Uterus (tissue), 4 donors: ENCODE data around the gene LGALS14. TPM values are rescaled to one million over a fixed set of nuclear protein-coding genes. Genes with fewer than 3 reads are reported as not detected.

ENCODE experiments used
- DNase-seq, 2 donors: peaks; one replicate each; pipeline ENCODE4 v3.0.0-alpha.2; 2019 to 2020
- H3K27ac ChIP-seq, 2 donors: fragments of 200-600 bp; sonication (generic); 1 replicate in 1 of 2; 2 replicates in 1 of 2; pipeline ENCODE4 v1.5.1; 2016 to 2018
- H3K27me3 ChIP-seq, 2 donors: fragments of 200-600 bp; sonication (generic); one replicate each; pipeline ENCODE4 v1.5.1; 2018 to 2019; ENCODE audit warnings: control low read depth in 1 of 2
- H3K36me3 ChIP-seq, 2 donors: fragments of 200-600 bp; sonication (generic); one replicate each; pipeline ENCODE4 v1.5.1; 2019; ENCODE audit warnings: control low read depth in 1 of 2
- H3K4me1 ChIP-seq, 2 donors: fragments of 200-600 bp; sonication (generic); one replicate each; pipeline ENCODE4 v1.5.1; 2018 to 2019; ENCODE audit warnings: control low read depth in 1 of 2
- H3K4me3 ChIP-seq, 2 donors: fragments of 200-600 bp; sonication (generic); 1 replicate in 1 of 2; 2 replicates in 1 of 2; pipeline ENCODE4 v1.5.1; 2018 to 2019; ENCODE audit warnings: mild to moderate bottlenecking in 1 of 2
- H3K9me3 ChIP-seq, 2 donors: fragments of 200-600 bp; sonication (generic); one replicate each; pipeline ENCODE4 v1.5.1; 2019; ENCODE audit warnings: control low read depth in 1 of 2
- CTCF ChIP-seq, 4 experiments: fragments of 200-600 bp in 2 of 4; fragments of 450-650 bp in 2 of 4; sonication (generic) in 2 of 4; IDR thresholded peaks; one replicate each; pipeline ENCODE4 v1.5.1; 2016 to 2019; ENCODE audit warnings: antibody characterized with exemption in 4 of 4, mild to moderate bottlenecking in 2 of 4, moderate library complexity in 1 of 4
- POLR2A ChIP-seq, 2 donors: fragments of 450-650 bp; IDR thresholded peaks; one replicate each; pipeline ENCODE4 v1.6.1; 2016; ENCODE audit warnings: antibody characterized with exemption in 2 of 2, mild to moderate bottlenecking in 1 of 2, moderate library complexity in 1 of 2
- intact Hi-C: fragments of 100-400 bp; cut with DNase I; formaldehyde crosslinking; loops from one replicate; pipeline ENCODE4 v1.15.1; 2023; ENCODE audit warnings: low total_unique reads
- total RNA-seq, 4 donors: library from RNA; depleted of rRNA in 3 of 4; stranded (reverse); fragments of >200 nt in 3 of 4; gene quantifications; one replicate each; pipeline versions ENCODE4 v1.1.0 to v1.2.4, GENCODE V29; 2014 to 2023
- donor health status: DM: yes; HTN: yes; CAD: no.

The LGALS14 gene
- total RNA-seq, 4 donors from 2014 or later: not detected

GRCh38 chr19:39677961-39678889 is 26.1 kb upstream of the LGALS14 start:
- no peaks in the 10 kb centered on the region for H3K9me3 ChIP-seq
- no peaks in the 10 kb centered on the region for H3K4me1 ChIP-seq
- no peaks in the 10 kb centered on the region for H3K27me3 ChIP-seq
- TF ChIP-seq POLR2A (IDR thresholded peaks at IDR 0.05): no peak
- TF ChIP-seq CTCF (IDR thresholded peaks at IDR 0.05): no peak
- no peak overlapping the region for H3K4me3 ChIP-seq
- no peak overlapping the region for H3K27ac ChIP-seq
- no peaks in the 10 kb centered on the region for H3K36me3 ChIP-seq
- no peak for DNase-seq
- intact Hi-C loops: no loop called here

- intact Hi-C loops: no loop called here
- no peak overlapping the region for H3K4me3 ChIP-seq
- no peak for TF ChIP-seq CTCF (IDR thresholded peaks at IDR 0.05)
- TF ChIP-seq POLR2A (IDR thresholded peaks at IDR 0.05): no peak
- H3K27ac ChIP-seq: no peak overlapping the region
- no peaks in the 10 kb centered on the region for H3K27me3 ChIP-seq
- no peaks in the 10 kb centered on the region for H3K36me3 ChIP-seq
- H3K9me3 ChIP-seq: no peaks in the 10 kb centered on the region
- H3K4me1 ChIP-seq: no peaks in the 10 kb centered on the region
- DNase-seq: no peak
Observed at GRCh38 chr19:39679056-39679790, 25.1 kb upstream of the LGALS14 start.

- no peak overlapping the region for H3K27ac ChIP-seq
- no peaks in the 10 kb centered on the region for H3K27me3 ChIP-seq
- no peak overlapping the region for H3K4me3 ChIP-seq
- no peaks in the 10 kb centered on the region for H3K4me1 ChIP-seq
- TF ChIP-seq POLR2A (IDR thresholded peaks at IDR 0.05) (no peak), CTCF (IDR thresholded peaks at IDR 0.05) (no peak)
- no peak for DNase-seq
- no peaks in the 10 kb centered on the region for H3K36me3 ChIP-seq
- no peaks in the 10 kb centered on the region for H3K9me3 ChIP-seq
- intact Hi-C loops: no loop called here
Observed at GRCh38 chr19:39679791-39680168, 24.5 kb upstream of the LGALS14 start.

DNA sequence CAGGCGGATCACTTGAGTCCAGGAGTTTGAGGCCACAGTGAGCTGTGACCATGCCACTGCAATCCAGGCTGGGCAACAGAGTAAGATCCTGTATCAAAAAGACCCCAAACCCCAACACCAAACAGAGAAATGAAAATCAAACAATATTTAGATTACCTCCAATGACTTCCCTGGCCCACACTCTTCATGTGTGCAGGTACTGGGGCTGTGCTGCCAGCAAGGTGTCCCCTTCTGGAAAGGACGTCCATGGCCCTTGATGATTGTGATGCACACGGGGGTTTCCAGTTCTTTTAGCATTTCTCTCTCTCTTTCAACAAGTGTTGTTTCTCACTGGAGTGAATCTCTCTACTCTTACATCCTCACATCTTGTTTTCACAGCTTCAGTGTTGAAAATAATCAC is 23.7 kb upstream of the LGALS14 start:
- Histone ChIP-seq H3K36me3 (no peaks in the 10 kb centered on the region), H3K4me1 (no peaks in the 10 kb centered on the region), H3K9me3 (no peaks in the 10 kb centered on the region), H3K27ac (no peak overlapping the region), H3K4me3 (no peak overlapping the region), H3K27me3 (no peaks in the 10 kb centered on the region)
- TF ChIP-seq POLR2A (IDR thresholded peaks at IDR 0.05) (no peak), CTCF (IDR thresholded peaks at IDR 0.05) (no peak)
- DNase-seq: no peak
- intact Hi-C loops: no loop called here

GRCh38 chr19:39681416-39681815 is 22.9 kb upstream of the LGALS14 start:
- TF ChIP-seq POLR2A (IDR thresholded peaks at IDR 0.05): no peak
- TF ChIP-seq CTCF (IDR thresholded peaks at IDR 0.05): no peak

More at GRCh38 chr19:39681416-39681815, 22.9 kb upstream of the LGALS14 start:
- no peak overlapping the region for H3K27ac ChIP-seq
- no peaks in the 10 kb centered on the region for H3K9me3 ChIP-seq
- no peaks in the 10 kb centered on the region for H3K4me1 ChIP-seq
- no peak overlapping the region for H3K4me3 ChIP-seq
- DNase-seq: no peak
- intact Hi-C loops: no loop called here
- no peaks in the 10 kb centered on the region for H3K36me3 ChIP-seq
- H3K27me3 ChIP-seq: no peaks in the 10 kb centered on the region
